H9 (cell line): ENCODE measurements around the gene UVSSA. TPM values are rescaled to one million over a fixed set of nuclear protein-coding genes. Genes with fewer than 3 reads are reported as not detected.

Experiments
- DNase-seq: peaks from one replicate; pipeline ENCODE4 v3.0.0-alpha.2; 2017
- H2AFZ ChIP-seq: one replicate; pipeline ENCODE4 v1.6.1; 2013; ENCODE audit warnings: mild to moderate bottlenecking, low read length, control low read depth, moderate library complexity
- H2AK5ac ChIP-seq: 2 replicates; pipeline ENCODE4 v1.6.1; 2013; ENCODE audit warnings: low read length, control low read depth, mixed read lengths; ENCODE audit not compliant: insufficient read length
- H2BK120ac ChIP-seq: one replicate; pipeline ENCODE4 v1.6.1; 2013; ENCODE audit warnings: low read depth, mild to moderate bottlenecking, low read length, control low read depth, inconsistent platforms; ENCODE audit not compliant: poor library complexity, severe bottlenecking
- H2BK12ac ChIP-seq: 2 replicates; pipeline ENCODE4 v1.6.1; 2013; ENCODE audit warnings: low read length, control low read depth, mixed read lengths, low read depth; ENCODE audit not compliant: insufficient read length
- H2BK15ac ChIP-seq: 2 replicates; pipeline ENCODE4 v1.6.1; 2013; ENCODE audit warnings: low read depth, low read length, control low read depth
- H2BK20ac ChIP-seq: one replicate; pipeline ENCODE4 v1.6.1; 2013; ENCODE audit warnings: low read depth, mild to moderate bottlenecking, low read length, control low read depth, inconsistent platforms; ENCODE audit not compliant: poor library complexity, severe bottlenecking
- H2BK5ac ChIP-seq: 2 replicates; pipeline ENCODE4 v1.6.1; 2013; ENCODE audit warnings: low read length, control low read depth, mixed read lengths; ENCODE audit not compliant: insufficient read length
- H3K14ac ChIP-seq: 2 replicates; pipeline ENCODE4 v1.6.1; 2013; ENCODE audit warnings: low read length, control low read depth; ENCODE audit not compliant: insufficient read depth
- H3K18ac ChIP-seq: 2 replicates; pipeline ENCODE4 v1.6.1; 2013; ENCODE audit warnings: low read depth, mild to moderate bottlenecking, mixed read lengths, low read length, control low read depth; ENCODE audit not compliant: insufficient read length
- H3K23ac ChIP-seq: 2 replicates; pipeline ENCODE4 v1.6.1; 2013; ENCODE audit warnings: low read length, control low read depth, mixed read lengths, low read depth; ENCODE audit not compliant: insufficient read length
- H3K23me2 ChIP-seq: 2 replicates; pipeline ENCODE4 v1.6.1; 2013; ENCODE audit warnings: low read depth, mild to moderate bottlenecking, mixed read lengths, low read length, control low read depth; ENCODE audit not compliant: insufficient read length, poor library complexity, severe bottlenecking
- H3K27ac ChIP-seq: 2 replicates; pipeline ENCODE4 v1.5.1; 2013; ENCODE audit warnings: low read length, control low read depth, mixed read lengths, low read depth; ENCODE audit not compliant: insufficient read length
- H3K27me3 ChIP-seq: 2 replicates; pipeline ENCODE4 v1.6.1; 2013; ENCODE audit warnings: low read length, control low read depth, inconsistent platforms; ENCODE audit not compliant: insufficient read depth
- H3K4ac ChIP-seq: 2 replicates; pipeline ENCODE4 v1.6.1; 2013; ENCODE audit warnings: low read depth, mild to moderate bottlenecking, control low read depth, inconsistent platforms, low read length, moderate library complexity
- H3K4me1 ChIP-seq: 2 replicates; pipeline ENCODE4 v1.6.1; 2013; ENCODE audit warnings: low read length, control low read depth, inconsistent platforms; ENCODE audit not compliant: insufficient read depth
- H3K4me2 ChIP-seq: 2 replicates; pipeline ENCODE4 v1.6.1; 2013; ENCODE audit warnings: low read length, control low read depth, mixed read lengths; ENCODE audit not compliant: insufficient read length, insufficient read depth
- H3K56ac ChIP-seq: 2 replicates; pipeline ENCODE4 v1.6.1; 2013; ENCODE audit warnings: low read depth, mild to moderate bottlenecking, mixed read lengths, low read length, control low read depth; ENCODE audit not compliant: insufficient read length
- H3K79me1 ChIP-seq: 2 replicates; pipeline ENCODE4 v1.6.1; 2013; ENCODE audit warnings: low read depth, mild to moderate bottlenecking, moderate library complexity, low read length, control low read depth, inconsistent platforms; ENCODE audit not compliant: insufficient read depth, poor library complexity, severe bottlenecking
- H3K79me2 ChIP-seq: 2 replicates; pipeline ENCODE4 v1.6.1; 2013; ENCODE audit warnings: low read length, control low read depth, inconsistent platforms; ENCODE audit not compliant: insufficient read depth
- H3K9ac ChIP-seq: 2 replicates; pipeline ENCODE4 v1.6.1; 2013; ENCODE audit warnings: low read length, control low read depth, mixed read lengths; ENCODE audit not compliant: insufficient read length; ENCODE audit errors: extremely low read depth
- H3K9me3 ChIP-seq: one replicate; pipeline ENCODE4 v1.6.1; 2013; ENCODE audit warnings: low read depth, low read length, inconsistent platforms; ENCODE audit not compliant: control insufficient read depth
- H3T11ph ChIP-seq: one replicate; pipeline ENCODE4 v1.6.1; 2013; ENCODE audit warnings: mild to moderate bottlenecking, low read length, control low read depth, inconsistent platforms
- H4K20me1 ChIP-seq: one replicate; pipeline ENCODE4 v1.6.1; 2013; ENCODE audit not compliant: control insufficient read depth, insufficient read length, insufficient read depth
- H4K5ac ChIP-seq: 2 replicates; pipeline ENCODE4 v1.6.1; 2013; ENCODE audit warnings: low read depth, mild to moderate bottlenecking, mixed read lengths, low read length, control low read depth; ENCODE audit not compliant: insufficient read length
- H4K8ac ChIP-seq: replicated peaks from 2 replicates; pipeline ENCODE4 v1.6.1; 2013; ENCODE audit warnings: low read length, control low read depth, mixed read lengths, low read depth; ENCODE audit not compliant: insufficient read length
- H4K91ac ChIP-seq: 2 replicates; pipeline ENCODE4 v1.6.1; 2013; ENCODE audit warnings: low read depth, mild to moderate bottlenecking, moderate library complexity, mixed read lengths, low read length, control low read depth; ENCODE audit not compliant: insufficient read length
- H3K27ac Mint-ChIP-seq, 3 experiments: 2 replicates in 2 of 3; 3 replicates in 1 of 3; pipeline ENCODE4 v1.8.0; 2020 to 2021; ENCODE audit warnings: mixed read lengths in 3 of 3, mild to moderate bottlenecking in 1 of 3, moderate library complexity in 1 of 3
- H3K27me3 Mint-ChIP-seq: 2 replicates; pipeline ENCODE4 v1.8.0; 2021; ENCODE audit warnings: low read depth, mild to moderate bottlenecking, moderate library complexity, mixed read lengths
- H3K36me3 Mint-ChIP-seq, 3 experiments: 2 replicates in 2 of 3; 3 replicates in 1 of 3; pipeline ENCODE4 v1.8.0; 2020 to 2021; ENCODE audit warnings: low read depth in 3 of 3, mixed read lengths in 3 of 3; ENCODE audit not compliant: insufficient read depth in 1 of 3
- H3K4me1 Mint-ChIP-seq, 2 experiments: 2 replicates each; pipeline ENCODE4 v1.8.0; 2020; ENCODE audit warnings: mixed read lengths in 2 of 2
- H3K4me3 Mint-ChIP-seq, 2 experiments: 2 replicates in 1 of 2; 3 replicates in 1 of 2; pipeline ENCODE4 v1.8.0; 2020 to 2021; ENCODE audit warnings: mild to moderate bottlenecking in 2 of 2, mixed read lengths in 2 of 2, moderate library complexity in 1 of 2
- H3K9me3 Mint-ChIP-seq, 2 experiments: 2 replicates in 1 of 2; 3 replicates in 1 of 2; pipeline ENCODE4 v1.8.0; 2020; ENCODE audit warnings: mild to moderate bottlenecking in 2 of 2, mixed read lengths in 2 of 2, moderate library complexity in 1 of 2
- WGBS: extraction: QIAGEN DNeasy Blood & Tissue Kit; methylation state at CpG from one replicate; pipeline ENCODE4 v1.1.7; 2013; ENCODE audit warnings: missing lambda C conversion rate, low lambda C conversion rate, mixed read lengths; ENCODE audit not compliant: insufficient read length; ENCODE audit errors: extremely low coverage; 5-methylcytosine and 5-hydroxymethylcytosine counted together
- total RNA-seq: library from RNA; stranded (reverse); gene quantifications from 2 replicates; pipeline ENCODE4 v1.2.1, GENCODE V29; 2021
- TF ChIP-seq, protein P1 (sequence below): fragments of 200-600 bp; sonication (generic); conservative IDR thresholded peaks from 3 replicates; pipeline ENCODE4 v1.8.0; 2021; ENCODE audit warnings: antibody characterized with exemption, mild to moderate bottlenecking

Gene UVSSA
- total RNA-seq, 1 experiment from 2014 or later = 15.9 TPM

DNA sequence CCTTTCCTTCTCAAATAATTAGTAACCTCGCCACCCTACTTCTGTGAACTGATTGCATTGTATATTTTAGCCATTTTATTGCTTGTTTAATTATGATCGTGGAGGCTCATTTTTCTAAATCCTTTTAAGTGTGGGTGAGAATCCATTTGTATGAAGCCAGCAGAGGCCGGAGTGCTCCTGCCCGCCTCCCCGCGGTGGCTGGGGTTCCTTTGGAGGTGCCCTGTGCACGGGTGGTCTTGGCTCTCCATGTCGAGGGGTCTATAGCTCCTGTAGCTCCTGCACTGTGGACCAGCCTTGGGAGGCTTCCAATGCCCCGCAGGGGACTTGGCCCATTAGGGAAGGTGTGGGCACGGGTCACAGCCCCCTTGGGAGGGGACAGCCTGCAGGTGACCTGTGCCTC, 15.0 kb downstream of the UVSSA start:
- no peak overlapping the region for H3K27ac Mint-ChIP-seq
- no peaks in the 10 kb centered on the region for H3K9me3 Mint-ChIP-seq

More for the DNA sequence above, 15.0 kb downstream of the UVSSA start:
- Histone ChIP-seq H3K27me3 (no peaks in the 10 kb centered on the region), H3K79me2 (no peaks in the 10 kb centered on the region), H2BK120ac (no peak overlapping the region), H3K23ac (no peak overlapping the region), H3K27ac (no peak overlapping the region), H4K91ac (no peak overlapping the region), H2BK20ac (no peak overlapping the region), H3K9ac (no peak overlapping the region), H3K79me1 (no peaks in the 10 kb centered on the region), H3K18ac (no peak overlapping the region), H4K20me1 (no peaks in the 10 kb centered on the region), H3K4me2 (no peak overlapping the region), H3K4me1 (no peaks in the 10 kb centered on the region), H3K9me3 (no peaks in the 10 kb centered on the region), H3K14ac (no peak overlapping the region; the same call in 1 of the 2 replicates), H2AK5ac (no peak overlapping the region), H3K23me2 (no peaks in the 10 kb centered on the region), H3K56ac (no peak overlapping the region), H2BK15ac (no peak overlapping the region), H2BK5ac (no peak overlapping the region), H4K5ac (no peak overlapping the region), H2BK12ac (no peak overlapping the region), H4K8ac (no peak overlapping the region), H3T11ph (no peak overlapping the region), H2AFZ (no peak overlapping the region), H3K4ac (no peak overlapping the region)
- TF ChIP-seq, protein P1, sequence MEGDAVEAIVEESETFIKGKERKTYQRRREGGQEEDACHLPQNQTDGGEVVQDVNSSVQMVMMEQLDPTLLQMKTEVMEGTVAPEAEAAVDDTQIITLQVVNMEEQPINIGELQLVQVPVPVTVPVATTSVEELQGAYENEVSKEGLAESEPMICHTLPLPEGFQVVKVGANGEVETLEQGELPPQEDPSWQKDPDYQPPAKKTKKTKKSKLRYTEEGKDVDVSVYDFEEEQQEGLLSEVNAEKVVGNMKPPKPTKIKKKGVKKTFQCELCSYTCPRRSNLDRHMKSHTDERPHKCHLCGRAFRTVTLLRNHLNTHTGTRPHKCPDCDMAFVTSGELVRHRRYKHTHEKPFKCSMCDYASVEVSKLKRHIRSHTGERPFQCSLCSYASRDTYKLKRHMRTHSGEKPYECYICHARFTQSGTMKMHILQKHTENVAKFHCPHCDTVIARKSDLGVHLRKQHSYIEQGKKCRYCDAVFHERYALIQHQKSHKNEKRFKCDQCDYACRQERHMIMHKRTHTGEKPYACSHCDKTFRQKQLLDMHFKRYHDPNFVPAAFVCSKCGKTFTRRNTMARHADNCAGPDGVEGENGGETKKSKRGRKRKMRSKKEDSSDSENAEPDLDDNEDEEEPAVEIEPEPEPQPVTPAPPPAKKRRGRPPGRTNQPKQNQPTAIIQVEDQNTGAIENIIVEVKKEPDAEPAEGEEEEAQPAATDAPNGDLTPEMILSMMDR = no peak
- Mint-ChIP-seq H3K4me1 (0 out of 4 replicates have a peak, but pooled peaks cover 0 to 2% of the 10 kb centered on the region in 2 experiments), H3K36me3 (peaks cover 0 to 15% (median 11%) of the 10 kb centered on the region in 3 experiments; a peak in 4 of 7 replicates), H3K27me3 (no peaks in the 10 kb centered on the region), H3K4me3 (no peak overlapping the region)
- no CpG with 5 or more reads among the region's 10 CpGs for WGBS
- DNase-seq = no peak
